GM19324 (cell line): Measurements from ENCODE around the gene SKAP1.

Experiments
- ATAC-seq: cut with Tn5 transposase; IDR thresholded peaks from one replicate; pipeline ENCODE4 v1.9.1; 2021; ENCODE audit warnings: mild to moderate bottlenecking, moderate library complexity; ENCODE audit not compliant: unreplicated experiment, low FRiP score

The SKAP1 gene

DNA sequence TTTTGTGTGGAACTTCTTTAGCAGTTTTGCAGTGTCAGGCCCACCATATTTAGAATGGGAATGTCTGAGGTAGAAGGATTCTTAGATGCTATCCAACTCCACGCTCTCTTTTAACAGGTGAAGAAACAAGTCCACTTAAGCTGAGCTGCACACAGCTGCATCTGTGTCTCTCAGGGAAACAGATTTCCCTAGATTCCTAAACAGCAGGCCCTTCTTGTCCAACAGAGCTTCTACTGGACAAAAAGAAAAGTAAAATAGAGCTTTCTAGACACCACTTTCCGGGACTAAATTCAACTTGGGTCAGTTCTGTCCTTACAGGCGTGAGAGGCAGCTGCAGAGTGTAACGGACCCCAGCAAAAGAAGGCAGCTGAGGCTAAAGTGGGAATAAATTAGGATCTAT lies 270.8 kb downstream of the SKAP1 start:
- ATAC-seq = no peak

DNA sequence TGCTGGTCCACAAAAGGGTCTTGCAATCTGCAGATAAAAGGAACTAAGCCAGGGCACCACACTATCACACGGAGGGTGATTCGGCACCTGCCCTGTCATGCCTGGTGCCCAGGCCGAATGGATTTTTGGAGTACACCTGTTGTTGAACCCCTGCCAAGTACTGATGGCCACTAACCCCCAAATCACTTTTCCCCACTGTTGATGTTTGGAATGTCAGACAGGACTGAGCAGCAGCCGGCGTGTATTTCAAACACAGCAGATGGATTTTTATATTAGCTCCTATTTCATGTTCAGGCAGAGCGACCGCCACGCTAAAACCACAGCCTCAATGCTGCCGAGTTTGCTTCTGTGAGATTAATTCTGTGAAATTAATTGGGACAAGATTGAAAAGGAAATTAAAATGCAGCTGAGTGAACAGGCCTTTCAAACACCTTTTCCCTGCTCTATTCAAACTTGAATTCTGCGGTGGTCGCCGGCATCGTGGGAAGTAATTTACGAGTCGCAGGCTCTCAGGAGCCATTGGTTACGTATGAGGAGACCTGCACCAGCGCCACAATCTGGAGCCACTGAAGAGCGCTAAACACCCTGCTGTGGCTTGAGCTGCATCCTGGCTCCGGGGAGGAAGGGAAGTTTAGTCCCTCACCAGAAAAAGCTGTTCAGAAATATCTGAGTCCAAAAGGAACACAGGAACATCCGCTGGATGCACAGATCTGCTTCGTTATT lies 274.0 kb downstream of the SKAP1 start:
- no peak for ATAC-seq

DNA sequence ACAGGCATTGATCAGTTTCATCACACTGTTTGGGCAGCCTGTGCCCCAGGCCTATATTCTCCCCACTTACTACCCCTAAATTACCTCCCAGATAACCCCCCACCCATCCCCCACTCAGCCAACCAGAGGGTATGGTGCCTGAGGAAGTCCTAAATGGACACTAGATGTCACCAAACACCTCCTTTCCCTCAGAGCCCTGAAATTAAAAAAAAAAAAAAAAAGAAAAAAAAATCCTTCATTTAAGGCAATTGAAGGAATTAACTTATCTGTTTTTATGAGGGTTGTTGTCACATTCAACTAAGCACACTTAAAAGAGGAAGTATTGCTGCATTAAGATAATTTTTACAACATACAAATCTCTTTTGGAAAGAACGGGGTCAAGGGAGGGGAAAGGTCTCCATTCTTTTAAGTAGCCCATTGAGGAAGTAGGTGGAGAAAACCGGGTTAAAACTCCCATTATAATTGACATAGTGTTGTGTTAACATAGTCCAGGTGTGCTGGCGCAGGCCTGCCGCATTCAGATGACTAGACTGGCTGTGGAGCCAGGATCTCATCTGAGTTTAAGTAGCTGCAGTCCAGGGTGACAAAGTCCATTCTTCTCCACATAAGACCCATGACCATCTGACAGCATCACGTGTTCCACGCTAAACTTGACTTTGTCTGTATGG lies 276.2 kb downstream of the SKAP1 start:
- ATAC-seq = no peak

DNA sequence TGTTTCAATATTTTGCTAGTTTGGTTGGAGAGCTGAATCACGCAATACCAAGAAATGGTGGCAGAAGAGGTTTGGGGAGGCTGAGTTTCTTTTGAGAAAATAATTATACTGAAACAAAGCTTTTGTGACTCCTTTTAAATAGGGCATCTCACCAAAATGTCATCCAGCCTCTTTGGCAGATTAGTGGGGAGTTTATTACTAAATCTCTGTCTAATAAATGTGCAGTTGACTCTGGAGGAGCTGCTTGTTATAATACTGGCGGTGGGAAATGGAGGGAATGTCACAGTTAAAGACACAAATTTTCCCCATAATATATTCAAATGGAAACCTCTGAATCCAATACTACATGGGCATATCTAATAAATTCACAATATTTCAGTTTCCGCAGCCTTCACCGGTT lies 277.7 kb downstream of the SKAP1 start:
- ATAC-seq = no peak

DNA sequence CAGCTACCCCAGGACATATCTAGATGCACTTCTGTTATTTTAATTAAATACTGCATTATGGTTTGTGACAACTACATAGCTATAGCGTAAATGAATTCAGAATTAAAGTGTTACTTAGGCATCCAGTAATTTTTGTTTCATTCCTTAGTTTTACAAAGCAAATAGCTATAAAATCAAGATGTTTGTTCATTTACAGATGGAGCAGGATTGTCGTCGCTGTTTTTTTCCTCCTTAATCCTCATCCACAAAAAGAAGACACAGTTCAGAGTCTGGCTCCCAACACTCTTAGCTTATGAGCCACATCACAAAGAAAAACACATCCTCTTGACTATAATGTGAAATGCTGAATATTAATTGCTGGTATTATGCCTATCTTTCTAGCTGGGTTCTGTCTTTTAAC lies 278.8 kb downstream of the SKAP1 start:
- ATAC-seq = no peak

DNA sequence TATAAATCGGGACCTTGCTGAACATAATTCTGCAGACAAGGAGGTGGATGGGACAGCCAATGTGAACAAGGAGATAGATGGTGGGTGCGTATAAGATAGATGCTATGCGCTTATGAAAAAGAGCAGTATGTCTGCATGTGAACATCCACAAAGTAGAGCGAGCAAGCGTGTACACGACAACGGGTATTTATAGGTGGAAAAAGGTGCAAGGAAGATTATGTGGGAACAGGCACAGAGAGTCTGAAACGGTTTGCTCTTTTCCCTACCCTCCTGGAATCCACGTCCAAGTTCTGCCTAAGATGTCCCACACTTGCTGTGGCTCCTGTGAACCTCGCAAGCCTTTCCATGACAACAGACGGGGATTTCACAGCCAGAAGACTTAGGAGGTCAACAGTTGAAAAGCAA lies 279.4 kb downstream of the SKAP1 start:
- ATAC-seq = no peak

DNA sequence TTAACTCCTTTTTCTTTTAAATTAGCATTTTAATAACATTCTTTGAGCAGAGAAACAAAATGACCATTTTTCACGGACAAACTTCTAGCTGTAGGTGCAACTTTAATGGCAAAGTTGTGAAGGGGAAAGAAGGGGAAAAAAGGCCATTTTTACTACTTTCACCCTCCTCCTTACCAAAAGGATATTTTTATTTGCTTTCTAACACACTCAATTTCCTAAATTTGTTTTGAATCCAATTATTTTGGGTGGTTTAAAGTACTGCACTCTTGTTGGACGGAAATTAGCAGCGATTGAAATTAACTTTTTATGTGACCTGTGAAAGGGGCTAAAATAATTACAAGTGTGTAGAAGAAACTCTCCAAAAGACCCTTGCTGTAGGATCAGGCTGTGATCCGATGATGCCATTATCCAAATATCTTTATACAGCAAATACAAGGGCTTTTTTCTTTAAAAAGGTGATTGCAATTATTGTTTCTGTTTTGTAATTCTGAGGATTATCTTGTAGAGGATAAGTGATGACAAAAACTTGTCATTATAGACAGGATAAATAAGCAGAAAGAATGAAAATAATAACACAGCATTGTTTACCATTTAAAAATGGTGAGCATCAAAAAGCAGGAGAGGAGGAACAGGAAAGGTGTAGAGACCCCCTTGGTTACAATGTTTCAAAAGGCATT lies 280.1 kb downstream of the SKAP1 start:
- ATAC-seq = no peak

DNA sequence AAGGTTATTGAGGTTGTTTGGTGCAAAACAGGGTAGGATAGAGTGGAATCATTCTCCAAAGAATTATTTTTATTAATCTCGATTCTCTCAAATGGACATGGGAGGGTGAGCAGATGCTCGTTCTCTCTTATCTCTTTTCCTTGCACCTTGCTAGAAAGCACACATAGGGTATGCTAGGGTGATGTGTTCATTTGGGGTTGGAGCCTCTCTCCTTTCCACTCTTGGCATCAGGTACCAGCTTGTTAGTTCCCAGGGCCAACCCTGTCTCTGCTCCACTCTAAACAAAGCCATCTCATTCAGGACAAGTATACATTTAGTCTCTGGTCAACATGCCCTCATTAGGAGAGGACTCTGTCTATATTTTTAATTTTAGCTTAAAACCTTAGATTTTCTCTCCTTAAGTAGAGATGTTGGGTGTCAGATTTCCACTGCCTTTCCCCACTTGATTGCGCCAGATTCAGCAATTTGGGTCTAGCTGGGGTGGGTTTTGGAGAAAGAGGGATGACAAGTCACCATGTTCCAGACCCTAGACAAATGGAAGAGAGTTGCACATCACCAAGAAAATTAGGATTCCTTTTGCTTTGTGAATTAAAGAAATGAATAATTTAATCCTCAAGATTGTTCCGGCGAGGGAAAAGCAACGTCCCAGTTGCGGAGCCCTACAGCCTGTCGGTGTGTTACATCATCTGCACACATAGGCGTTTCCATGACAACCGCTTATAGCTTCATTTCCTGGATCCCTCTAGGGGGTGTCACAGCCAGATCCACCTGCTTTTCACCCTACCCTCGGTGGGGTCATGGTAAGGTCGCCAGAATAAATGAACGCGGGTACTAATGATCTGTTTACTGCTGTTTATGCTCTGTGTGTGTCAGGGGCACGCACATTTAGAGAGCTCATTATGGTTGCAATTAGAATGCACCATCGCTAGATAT lies 280.9 kb downstream of the SKAP1 start:
- no peak for ATAC-seq

DNA sequence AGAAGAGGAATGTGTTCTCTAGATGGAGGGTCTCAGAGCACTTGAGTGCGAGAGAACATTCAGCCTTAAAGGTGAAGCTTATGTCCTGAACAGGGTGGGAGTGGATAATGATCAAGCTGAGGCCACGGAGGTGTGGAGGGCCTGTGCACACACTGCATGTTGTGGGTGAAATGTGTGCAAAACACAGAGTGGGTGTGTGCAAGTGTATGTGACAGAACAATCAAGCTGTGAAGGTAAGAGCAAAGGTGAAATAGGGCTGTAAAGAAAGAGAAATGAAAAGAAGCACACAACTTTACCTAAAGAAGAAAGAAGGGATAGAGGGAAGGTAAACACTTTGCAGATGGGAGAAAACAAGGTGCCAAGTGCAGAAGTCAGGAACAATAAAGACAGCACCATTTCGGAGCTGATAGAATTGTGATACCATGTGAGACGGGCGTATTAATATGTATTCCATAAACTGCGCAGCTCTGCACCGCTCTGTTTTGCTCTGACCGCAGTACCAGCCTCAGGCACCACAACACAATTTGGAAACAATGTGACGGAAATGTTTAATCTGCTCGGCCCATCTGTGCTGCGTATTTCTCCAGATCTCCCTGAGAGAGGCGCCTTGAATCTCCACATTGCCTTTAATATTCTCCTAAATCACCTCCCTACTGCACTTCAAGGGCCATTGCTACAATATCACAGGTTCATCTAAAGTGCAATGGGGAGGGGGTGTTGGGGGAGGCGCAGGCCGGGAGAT lies 281.8 kb downstream of the SKAP1 start:
- no peak for ATAC-seq

DNA sequence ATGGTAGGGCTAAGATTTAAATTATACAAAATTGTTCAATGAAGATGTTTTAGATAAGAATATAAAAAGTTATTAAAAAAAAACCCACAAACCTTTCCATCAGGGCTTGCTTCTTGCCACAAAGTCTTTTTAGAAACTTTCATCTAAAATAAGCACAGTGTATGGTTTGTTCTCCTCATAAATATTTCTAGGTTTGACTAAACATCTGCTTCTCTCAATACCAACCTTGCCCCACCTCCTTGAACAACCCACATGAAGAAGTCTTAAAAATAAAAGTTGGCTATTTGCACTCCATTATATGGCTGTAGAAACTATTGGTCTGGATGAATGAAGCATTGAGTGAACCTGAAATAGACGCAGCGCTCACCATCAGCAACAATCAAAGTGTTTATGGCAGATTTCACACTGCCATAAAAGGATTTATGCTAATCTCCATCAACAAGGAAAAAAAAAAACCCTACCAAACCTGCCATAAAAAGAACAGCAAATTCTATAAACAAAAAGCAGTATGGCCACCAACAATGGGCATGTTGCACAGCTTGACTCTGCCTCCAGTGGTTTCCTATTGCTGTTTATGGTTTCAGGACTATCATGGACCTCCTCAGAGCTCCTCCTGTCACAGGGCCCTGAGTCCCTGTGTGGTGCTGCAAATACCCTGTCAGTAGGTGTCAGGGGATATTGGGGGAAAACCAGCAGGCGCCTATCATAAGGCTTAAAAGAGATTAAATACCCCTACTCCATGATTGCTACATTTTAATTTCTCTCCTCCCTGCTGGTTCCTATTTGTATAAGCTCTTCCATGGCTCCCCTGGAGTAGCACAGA lies 284.8 kb downstream of the SKAP1 start:
- no peak for ATAC-seq

DNA sequence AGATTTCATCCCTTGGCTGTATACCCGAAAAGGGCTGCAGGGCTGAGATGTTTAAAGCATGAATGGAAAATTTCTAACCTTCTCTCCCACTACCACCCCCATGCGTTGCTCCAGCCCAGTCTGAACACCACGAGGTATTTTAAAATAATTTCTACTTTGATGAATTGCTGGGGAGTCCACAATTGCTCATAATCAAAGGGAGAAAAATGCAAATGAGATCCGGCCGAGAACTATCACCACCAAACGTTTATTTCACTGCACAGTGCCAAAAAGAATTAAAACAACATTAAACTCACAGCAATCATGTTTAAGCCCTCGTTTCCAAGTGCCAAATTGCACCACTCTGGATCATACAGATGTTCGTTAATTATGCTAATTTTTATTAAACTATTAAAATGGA lies 285.8 kb downstream of the SKAP1 start:
- no peak for ATAC-seq

DNA sequence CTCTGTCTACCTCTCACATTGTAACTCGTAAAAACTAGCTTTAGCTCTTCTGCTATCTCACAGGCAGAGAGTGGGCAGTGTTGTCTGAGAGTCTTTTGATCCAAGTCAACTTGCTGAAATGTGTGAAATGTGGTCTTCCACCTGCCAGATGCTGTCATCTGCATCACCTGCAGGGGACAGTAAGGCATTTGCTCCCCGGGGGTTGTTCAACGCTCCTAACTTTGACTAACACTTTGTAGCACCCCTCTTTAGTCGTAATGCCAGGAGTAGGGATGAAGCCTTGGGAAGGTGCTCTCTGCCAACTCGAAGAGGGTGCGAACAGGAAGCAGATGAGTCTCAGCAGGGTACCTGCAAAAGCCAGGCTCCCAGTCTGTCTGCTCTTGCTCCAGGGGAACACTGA lies 286.4 kb downstream of the SKAP1 start:
- ATAC-seq = no peak

DNA sequence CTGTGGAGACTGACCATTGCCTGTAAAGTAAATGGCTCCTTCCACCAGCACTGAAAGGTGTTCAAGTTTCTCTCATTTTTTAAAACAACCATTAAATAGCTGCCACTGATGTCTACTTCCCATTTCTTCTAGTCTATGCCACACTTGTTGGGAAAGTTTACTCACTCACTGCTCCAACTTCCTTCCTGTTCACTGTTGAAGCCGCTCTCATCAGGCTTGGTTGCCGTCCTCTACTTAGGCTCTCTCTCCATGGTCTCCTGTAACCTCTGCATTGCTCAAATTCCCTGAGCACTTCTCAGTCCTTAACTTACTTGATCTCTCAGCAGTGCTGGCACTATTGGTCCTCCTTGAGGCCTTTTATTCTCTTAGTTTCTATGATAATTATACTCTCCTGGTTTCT lies 290.1 kb downstream of the SKAP1 start:
- ATAC-seq = no peak

DNA sequence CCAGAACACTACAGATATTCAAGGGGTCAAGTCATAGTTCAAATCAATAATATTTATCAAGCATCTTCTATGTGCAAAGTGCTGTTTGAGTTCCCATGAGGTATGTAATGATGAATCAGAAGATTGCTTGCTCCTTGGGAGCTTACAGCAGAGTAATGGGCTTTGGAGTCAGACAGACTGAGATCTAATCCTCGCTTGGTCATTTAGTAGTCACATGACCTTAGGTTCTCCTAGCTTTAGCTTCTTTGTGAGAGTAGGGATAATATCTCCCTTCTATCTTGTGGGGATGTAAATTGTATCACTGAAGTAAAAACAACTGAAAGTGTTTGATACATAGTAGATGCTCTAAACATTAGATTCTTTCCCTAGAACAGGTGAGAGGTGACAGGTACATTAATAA lies 292.4 kb downstream of the SKAP1 start:
- ATAC-seq = no peak

DNA sequence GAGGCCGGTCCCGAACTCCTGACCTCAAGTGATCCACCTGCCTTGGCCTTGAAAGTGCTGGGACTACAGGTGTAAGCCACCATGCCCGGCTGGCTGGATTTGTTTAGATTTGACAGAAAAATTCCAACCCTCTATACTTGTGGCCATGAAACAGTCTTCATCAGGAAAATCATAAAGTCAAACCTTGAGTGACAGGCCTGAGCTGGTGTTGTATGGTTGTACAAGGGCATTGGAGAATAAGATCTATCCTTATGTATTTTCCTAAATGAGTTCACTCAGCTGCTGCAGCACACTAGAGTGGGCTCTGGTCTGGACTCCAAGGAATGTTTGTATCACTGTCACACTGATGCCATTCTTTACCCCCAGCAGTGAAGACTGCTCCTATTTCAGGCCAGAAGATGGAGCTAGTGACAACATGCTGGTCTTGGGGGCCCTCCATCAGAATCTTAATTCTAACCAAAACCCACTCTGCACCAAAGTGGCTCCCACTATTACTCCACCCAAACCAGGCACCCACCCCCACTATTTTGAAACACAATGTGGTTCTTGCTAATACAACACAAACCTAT lies 295.0 kb downstream of the SKAP1 start:
- no peak for ATAC-seq

DNA sequence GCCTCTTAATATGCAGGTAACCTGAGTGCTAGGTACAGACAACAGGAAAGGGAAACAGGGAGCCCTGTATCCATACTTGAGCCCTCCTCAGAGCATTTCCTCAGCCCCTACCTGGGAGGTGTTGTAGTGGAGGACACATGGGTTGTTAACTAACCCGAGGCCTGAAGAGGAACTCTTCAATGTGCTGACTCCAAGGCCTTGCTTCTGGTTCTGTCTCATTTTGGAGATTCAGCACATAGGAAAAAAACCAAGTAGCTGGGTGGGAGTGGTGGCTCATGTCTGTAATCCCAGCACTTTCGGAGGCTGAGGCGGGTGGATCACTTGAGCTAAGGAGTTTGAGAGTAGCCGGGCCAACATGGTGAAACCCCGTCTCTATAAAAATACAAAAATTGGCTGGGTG lies 297.6 kb downstream of the SKAP1 start:
- no peak for ATAC-seq

DNA sequence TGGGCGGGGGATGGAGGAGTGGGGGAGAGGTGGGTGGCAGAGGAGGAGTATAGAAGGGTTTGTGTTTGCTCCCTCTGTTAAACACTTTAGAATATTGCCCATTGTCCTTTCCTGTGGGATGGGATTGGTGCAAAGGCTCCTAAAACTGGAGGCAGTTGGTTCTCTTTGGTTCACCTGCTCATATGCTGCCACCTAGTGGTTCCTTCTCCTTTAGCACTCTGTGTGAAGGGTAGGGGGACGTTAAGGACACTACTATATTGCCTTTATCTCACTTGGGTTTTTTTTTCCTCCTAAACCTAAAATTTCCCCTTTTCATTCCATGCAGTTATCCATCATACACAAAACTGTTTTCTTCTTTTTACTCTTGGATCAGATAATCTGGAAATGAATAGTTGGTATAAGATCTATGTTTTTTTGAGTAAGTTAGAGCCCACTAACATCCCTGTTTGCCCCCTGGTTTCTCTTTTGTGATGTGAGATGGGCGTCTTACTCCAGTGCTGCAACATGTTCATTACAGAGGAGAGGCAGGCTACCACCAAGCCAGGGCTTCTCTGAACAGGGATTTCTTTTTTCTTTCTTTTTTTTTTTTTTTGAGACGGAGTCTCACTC lies 298.7 kb downstream of the SKAP1 start:
- ATAC-seq = no peak

DNA sequence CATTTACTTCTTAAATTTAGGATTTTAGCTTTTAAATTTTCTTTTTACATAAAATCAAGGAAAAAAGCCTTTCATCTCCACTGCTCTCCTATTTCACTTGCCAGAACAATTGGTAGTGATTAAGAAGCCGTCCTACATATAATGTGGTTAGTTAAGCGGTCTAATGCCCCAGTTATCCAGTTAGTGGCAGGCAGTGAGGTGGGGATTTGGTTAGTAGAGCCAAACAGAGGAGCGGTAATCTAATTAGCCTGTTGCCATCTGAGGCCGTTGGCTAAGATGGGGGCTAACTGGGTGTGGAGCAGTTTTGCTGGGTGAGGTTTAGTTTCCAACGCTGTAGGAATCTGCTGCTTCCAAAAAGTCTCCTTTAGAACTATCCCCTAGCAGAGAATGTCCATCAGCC lies 300.0 kb downstream of the SKAP1 start:
- ATAC-seq = no peak

DNA sequence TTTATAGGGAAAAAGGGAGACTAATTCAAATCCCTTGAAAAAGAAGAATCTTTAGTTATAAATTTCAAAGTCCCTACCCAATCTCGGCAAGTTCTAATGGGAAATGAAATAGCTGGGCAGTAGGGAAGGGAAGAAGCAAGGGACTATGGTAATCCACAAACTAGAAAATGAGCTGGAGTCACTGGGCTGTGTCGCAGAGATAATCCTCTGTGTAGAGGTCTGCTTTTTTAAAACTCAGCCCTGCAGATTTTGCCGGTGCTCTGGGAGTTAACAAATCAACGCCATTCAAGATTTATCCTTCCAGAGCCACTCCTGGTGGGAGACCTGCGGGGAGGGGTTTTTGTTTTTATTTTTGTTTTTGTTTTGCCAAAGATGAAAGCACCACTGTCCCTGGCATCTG lies 301.6 kb downstream of the SKAP1 start:
- no peak for ATAC-seq
